Erythroblast (primary cell): Measurements from ENCODE around the gene CLSTN2.

Experiments
- GATA1 ChIP-seq: IDR thresholded peaks from 2 replicates; pipeline ENCODE4 v1.6.1; 2011; ENCODE audit warnings: low read depth, mild to moderate bottlenecking, control low read depth, low read length, moderate library complexity
- POLR2A ChIP-seq: IDR thresholded peaks from 2 replicates; pipeline ENCODE4 v1.6.1; 2011; ENCODE audit warnings: mild to moderate bottlenecking, low read length

DNA sequence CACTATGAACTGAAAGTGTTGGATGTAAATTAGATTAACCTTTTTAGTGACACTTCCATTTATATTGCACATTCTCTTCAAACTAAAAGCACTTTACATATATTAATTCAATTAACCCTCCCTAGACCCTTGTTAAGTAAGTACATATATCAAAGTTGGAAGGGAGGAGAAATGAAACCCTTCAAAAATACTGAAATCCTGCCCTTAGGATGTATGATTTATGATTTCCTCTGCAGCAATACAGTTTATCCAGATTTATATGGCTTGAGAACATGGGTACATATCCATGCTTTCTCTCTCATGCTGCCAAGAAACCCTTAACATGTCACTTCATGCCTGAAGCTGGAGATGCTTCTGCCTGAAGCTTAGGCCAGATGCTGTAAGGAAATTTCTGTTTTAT lies 11.0 kb downstream of the CLSTN2 start:
- TF ChIP-seq POLR2A (no peak), GATA1 (no peak)
